Gastroesophageal sphincter (tissue), 4 donors: ENCODE data around the gene PHETA2. TPM values are rescaled to one million over a fixed set of nuclear protein-coding genes. Genes with fewer than 3 reads are reported as not detected.

Experiments
- ATAC-seq: fragments of 150-250 bp; one replicate; pipeline ENCODE4 v1.9.1; 2016; ENCODE audit warnings: mild to moderate bottlenecking, moderate library complexity
- H3K27ac ChIP-seq, 4 donors: fragments of 200-600 bp; sonication (generic) in 3 of 4; 1 replicate in 3 of 4; 2 replicates in 1 of 4; pipeline ENCODE4 v1.5.1; 2016 to 2019
- H3K27me3 ChIP-seq: fragments of 200-600 bp; sonication (generic); one replicate; pipeline ENCODE4 v1.5.1; 2019
- H3K36me3 ChIP-seq, 2 donors: fragments of 200-600 bp; sonication (generic); one replicate each; pipeline ENCODE4 v1.5.1; 2019; ENCODE audit warnings: control low read depth in 1 of 2
- H3K4me1 ChIP-seq, 3 donors: fragments of 200-600 bp; sonication (generic); 1 replicate in 2 of 3; 2 replicates in 1 of 3; pipeline ENCODE4 v1.5.1; 2016 to 2019; ENCODE audit warnings: control low read depth in 2 of 3
- H3K4me3 ChIP-seq, 2 donors: fragments of 200-600 bp; sonication (generic); one replicate each; pipeline ENCODE4 v1.5.1; 2019; ENCODE audit warnings: mild to moderate bottlenecking in 1 of 2, moderate library complexity in 1 of 2
- H3K9me3 ChIP-seq, 3 donors: fragments of 200-600 bp; sonication (generic); one replicate each; pipeline ENCODE4 v1.5.1; 2017 to 2019; ENCODE audit warnings: control low read depth in 2 of 3
- EP300 ChIP-seq: sonication (generic); formaldehyde crosslinking; IDR thresholded peaks from one replicate; pipeline ENCODE4 v1.6.1; 2017; ENCODE audit warnings: antibody characterized with exemption, mild to moderate bottlenecking
- POLR2A ChIP-seq, 2 donors: fragments of 450-650 bp; IDR thresholded peaks; one replicate each; pipeline ENCODE4 v1.6.1; 2017; ENCODE audit warnings: antibody characterized with exemption in 2 of 2, mild to moderate bottlenecking in 2 of 2, moderate library complexity in 1 of 2
- POLR2AphosphoS5 ChIP-seq: sonication (generic); formaldehyde crosslinking; IDR thresholded peaks from one replicate; pipeline ENCODE4 v1.6.1; 2017; ENCODE audit warnings: antibody characterized with exemption
- WGBS, 2 donors: methylation state at CpG; one replicate each; pipeline ENCODE4 v1.1.5; 2018; ENCODE audit warnings: low coverage in 1 of 2; 5-methylcytosine and 5-hydroxymethylcytosine counted together
- total RNA-seq, 4 donors: library from RNA; depleted of rRNA; stranded (reverse); fragments of >200 nt; gene quantifications; one replicate each; pipeline ENCODE4 v1.1.0, GENCODE V29; 2016
- TF ChIP-seq, protein P1 (sequence below), 4 experiments: fragments of 200-600 bp in 2 of 4; fragments of 450-650 bp in 2 of 4; sonication (generic) in 1 of 4; IDR thresholded peaks; one replicate each; pipeline ENCODE4 v1.5.1; 2017 to 2019; ENCODE audit warnings: antibody characterized with exemption in 4 of 4, mild to moderate bottlenecking in 2 of 4, moderate library complexity in 2 of 4

PHETA2 gene
- total RNA-seq, 4 donors from 2014 or later = 19.1 to 32.1 (median 21.1) TPM

DNA sequence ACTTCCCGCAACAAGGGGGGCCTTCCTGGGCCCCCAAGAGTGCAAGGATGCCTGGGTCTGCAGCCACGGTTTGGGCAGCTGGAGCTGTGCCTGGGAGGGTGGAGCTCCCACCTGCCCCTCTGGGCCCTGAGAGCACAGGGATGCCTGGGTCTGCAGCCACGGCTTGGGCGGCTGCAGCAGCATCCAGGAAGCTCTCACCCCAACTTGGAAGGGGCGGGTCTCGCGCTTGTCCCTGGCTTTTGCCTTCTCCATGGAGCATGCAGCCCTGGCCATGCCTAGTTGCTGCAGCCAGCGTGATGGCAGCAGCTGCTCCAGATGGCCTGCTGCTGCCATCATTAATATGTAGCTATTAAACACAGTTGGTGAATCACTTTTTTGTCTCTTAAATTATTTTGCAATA, 38.8 kb upstream of the PHETA2 start:
- WGBS, 2 donors = 80 to 100% methylated on average over 1 to 2 of the region's 8 CpGs
- Histone ChIP-seq H3K4me3 (no peak overlapping the region), H3K36me3 (peaks cover 0 to 6% of the 10 kb centered on the region in 2 donors), H3K9me3 (peaks cover 0 to 6% (median 0%) of the 10 kb centered on the region in 3 donors), H3K27me3 (no peaks in the 10 kb centered on the region), H3K27ac (no peak overlapping the region), H3K4me1 (no peaks in the 10 kb centered on the region)
- TF ChIP-seq, protein P1, sequence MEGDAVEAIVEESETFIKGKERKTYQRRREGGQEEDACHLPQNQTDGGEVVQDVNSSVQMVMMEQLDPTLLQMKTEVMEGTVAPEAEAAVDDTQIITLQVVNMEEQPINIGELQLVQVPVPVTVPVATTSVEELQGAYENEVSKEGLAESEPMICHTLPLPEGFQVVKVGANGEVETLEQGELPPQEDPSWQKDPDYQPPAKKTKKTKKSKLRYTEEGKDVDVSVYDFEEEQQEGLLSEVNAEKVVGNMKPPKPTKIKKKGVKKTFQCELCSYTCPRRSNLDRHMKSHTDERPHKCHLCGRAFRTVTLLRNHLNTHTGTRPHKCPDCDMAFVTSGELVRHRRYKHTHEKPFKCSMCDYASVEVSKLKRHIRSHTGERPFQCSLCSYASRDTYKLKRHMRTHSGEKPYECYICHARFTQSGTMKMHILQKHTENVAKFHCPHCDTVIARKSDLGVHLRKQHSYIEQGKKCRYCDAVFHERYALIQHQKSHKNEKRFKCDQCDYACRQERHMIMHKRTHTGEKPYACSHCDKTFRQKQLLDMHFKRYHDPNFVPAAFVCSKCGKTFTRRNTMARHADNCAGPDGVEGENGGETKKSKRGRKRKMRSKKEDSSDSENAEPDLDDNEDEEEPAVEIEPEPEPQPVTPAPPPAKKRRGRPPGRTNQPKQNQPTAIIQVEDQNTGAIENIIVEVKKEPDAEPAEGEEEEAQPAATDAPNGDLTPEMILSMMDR (IDR thresholded peaks at IDR 0.05) = no peak
- TF ChIP-seq EP300 (no peak), POLR2AphosphoS5 (no peak), POLR2A (IDR thresholded peaks at IDR 0.05) (no peak)
- no peak for ATAC-seq

DNA sequence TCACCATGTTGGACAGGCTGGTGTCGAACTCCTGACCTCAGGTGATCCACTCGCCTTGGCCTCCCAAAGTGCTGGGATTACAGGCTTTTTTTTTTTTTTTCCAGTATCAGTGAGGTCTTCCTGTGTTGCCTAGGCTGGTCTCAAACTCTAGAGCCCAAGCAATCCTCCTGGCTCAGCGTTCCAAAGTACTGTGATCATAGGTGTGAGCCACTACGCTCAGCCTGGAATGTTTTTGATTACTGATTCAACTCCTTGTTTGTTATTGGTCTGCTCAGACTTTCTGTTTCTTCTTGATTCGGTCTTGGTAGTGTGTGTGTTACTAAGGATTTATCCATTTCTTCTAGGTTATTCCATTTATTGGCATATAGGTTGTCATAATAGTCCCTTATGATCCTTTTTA, 34.8 kb upstream of the PHETA2 start:
- 95% methylated on average over 2 to 3 of the region's 5 CpGs for WGBS, 2 donors
- no peaks in the 10 kb centered on the region for H3K27me3 ChIP-seq
- H3K27ac ChIP-seq = no peak overlapping the region
- TF ChIP-seq POLR2A (IDR thresholded peaks at IDR 0.05) (no peak), POLR2AphosphoS5 (no peak), EP300 (no peak)
- TF ChIP-seq, protein P1 (IDR thresholded peaks at IDR 0.05) = no peak
- no peak for ATAC-seq
- peaks cover 0 to 14% of the 10 kb centered on the region in 2 donors for H3K36me3 ChIP-seq
- H3K4me1 ChIP-seq = no peaks in the 10 kb centered on the region
- H3K9me3 ChIP-seq = peaks cover 0 to 6% (median 0%) of the 10 kb centered on the region in 3 donors
- H3K4me3 ChIP-seq = no peak overlapping the region

DNA sequence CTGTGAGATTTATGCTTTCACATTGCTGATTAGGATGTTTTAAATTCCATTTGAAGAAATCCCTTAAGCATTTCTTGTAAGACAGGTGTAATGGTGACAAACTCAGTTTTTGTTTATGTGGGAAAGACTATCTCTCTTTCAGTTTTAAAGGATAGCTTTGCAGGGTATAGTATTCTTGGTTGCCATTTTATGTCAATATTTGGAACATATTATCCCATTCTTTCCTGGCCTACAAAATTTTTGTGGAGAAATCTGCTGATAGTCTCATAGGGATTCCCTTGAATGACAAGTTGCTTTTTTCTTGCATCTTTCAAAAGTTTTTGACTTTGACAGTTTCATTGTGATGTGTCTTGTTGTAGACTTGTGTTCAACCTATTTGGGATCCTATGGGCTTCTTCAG, 32.3 kb upstream of the PHETA2 start:
- ATAC-seq = no peak
- H3K27me3 ChIP-seq = no peaks in the 10 kb centered on the region
- no peaks in the 10 kb centered on the region for H3K4me1 ChIP-seq
- H3K27ac ChIP-seq = no peak overlapping the region
- H3K9me3 ChIP-seq = peaks cover 0 to 6% (median 0%) of the 10 kb centered on the region in 3 donors
- no peak for TF ChIP-seq EP300
- TF ChIP-seq POLR2A (IDR thresholded peaks at IDR 0.05) = no peak
- peaks cover 0 to 16% of the 10 kb centered on the region in 2 donors for H3K36me3 ChIP-seq
- H3K4me3 ChIP-seq = no peak overlapping the region

DNA sequence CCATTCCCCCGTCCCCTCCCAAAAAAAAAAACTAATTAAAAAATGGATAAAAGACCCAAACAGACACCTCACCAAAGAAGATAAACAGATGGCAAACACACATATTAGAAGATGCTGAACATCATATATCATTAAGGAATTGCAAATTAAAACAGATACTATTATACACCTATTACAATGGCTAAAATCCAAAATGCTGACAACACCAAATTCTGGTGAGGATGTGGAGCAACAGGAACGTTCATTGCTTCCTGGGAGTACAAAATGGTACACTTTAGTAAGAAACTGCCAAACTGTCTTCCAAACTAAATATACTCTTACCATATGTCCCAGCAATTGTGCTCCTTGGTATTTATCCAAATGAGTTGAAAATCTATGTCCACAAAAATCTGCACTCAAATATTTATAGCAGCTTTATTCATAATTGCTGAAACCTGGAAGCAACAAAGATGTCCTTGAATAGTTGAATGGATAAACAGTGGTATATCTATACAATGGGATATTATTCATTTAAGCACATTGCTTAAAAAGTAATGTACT, 23.3 kb upstream of the PHETA2 start:
- Histone ChIP-seq H3K4me1 (no peaks in the 10 kb centered on the region), H3K9me3 (no peaks in the 10 kb centered on the region), H3K4me3 (no peak overlapping the region), H3K27ac (no peak overlapping the region), H3K27me3 (no peaks in the 10 kb centered on the region), H3K36me3 (peaks cover 0 to 7% of the 10 kb centered on the region in 2 donors)
- no peak for ATAC-seq
- TF ChIP-seq, protein P1 (IDR thresholded peaks at IDR 0.05) = no peak
- no peak for TF ChIP-seq POLR2AphosphoS5
- no peak for TF ChIP-seq POLR2A (IDR thresholded peaks at IDR 0.05)
- no peak for TF ChIP-seq EP300
- 36 to 52% methylated on average over 1 to 2 of the region's 2 CpGs for WGBS, 2 donors

DNA sequence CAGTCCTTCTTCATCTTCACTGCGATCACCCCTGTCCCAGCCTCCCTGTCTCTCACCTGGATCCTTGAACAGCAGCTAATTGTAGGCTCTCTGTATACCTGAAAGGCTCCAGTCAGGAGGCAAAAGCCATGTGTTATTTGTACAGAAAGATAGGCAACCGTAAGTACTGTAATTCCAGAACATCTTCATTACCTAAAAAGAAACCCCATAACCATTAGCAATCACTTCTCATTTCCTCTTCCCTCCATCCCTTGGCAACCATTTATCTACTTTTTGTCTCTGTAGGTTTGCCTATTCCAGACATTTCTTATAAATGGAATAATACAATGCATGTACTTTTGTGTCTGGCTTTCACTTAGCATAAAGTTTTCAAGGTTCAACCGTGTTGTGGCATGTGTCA, 21.3 kb upstream of the PHETA2 start:
- H3K4me3 ChIP-seq = no peak overlapping the region
- no peaks in the 10 kb centered on the region for H3K4me1 ChIP-seq
- H3K27ac ChIP-seq = no peak overlapping the region
- no peak for ATAC-seq
- peaks cover 0 to 9% (median 0%) of the 10 kb centered on the region in 3 donors for H3K9me3 ChIP-seq
- no peak for TF ChIP-seq POLR2A (IDR thresholded peaks at IDR 0.05)
- H3K27me3 ChIP-seq = no peaks in the 10 kb centered on the region
- WGBS, 2 donors = 64 to 73% methylated on average over 2 to 3 of the region's 3 CpGs
- peaks cover 0 to 7% of the 10 kb centered on the region in 2 donors for H3K36me3 ChIP-seq

DNA sequence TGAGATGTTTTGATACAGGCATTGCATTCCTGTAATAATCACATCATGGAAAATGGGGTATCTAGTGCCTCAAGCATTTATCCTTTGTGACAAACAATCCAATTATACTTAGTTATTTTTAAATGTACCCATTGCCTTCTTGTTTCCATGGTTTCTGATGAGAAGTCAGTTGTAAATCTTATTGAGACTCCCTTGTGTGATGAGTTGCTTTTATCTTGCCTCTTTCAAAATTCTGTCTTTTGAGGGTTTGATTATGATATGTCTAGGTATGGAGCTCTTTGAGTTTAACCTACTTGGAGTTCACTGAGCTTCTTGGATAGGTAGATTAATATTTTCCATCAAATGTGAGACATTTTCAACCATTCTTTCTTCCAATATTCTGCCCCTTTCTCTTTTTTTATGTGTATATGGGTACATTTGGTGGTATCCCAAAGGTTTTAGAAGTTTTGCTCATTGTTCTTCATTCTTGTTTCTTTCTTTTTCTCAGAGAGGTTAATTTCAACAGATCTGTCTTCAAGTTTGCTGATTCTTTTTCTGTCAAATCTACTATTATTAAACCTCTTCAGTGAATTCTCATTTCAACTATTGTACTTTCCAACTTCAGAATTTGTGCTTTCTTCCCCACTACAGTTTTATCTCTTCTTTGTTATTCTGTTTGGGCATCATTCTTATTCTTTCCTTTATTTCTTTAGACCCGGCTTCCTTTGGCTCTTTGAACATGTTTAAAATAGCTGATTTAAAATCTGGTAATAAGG, 17.1 kb upstream of the PHETA2 start:
- no peak overlapping the region for H3K27ac ChIP-seq
- no peaks in the 10 kb centered on the region for H3K27me3 ChIP-seq
- peaks cover 0 to 47% of the 10 kb centered on the region in 2 donors for H3K36me3 ChIP-seq
- no peak overlapping the region for H3K4me3 ChIP-seq
- TF ChIP-seq POLR2AphosphoS5 (no peak), POLR2A (IDR thresholded peaks at IDR 0.05) (no peak), EP300 (no peak)
- TF ChIP-seq, protein P1 (IDR thresholded peaks at IDR 0.05) = no peak
- H3K4me1 ChIP-seq = no peaks in the 10 kb centered on the region
- ATAC-seq = no peak
- 86% methylated on average over 1 of the region's 1 CpG; no CpG with 5 or more reads in 1 of the 2 donors for WGBS, 2 donors
- peaks cover 0 to 9% (median 0%) of the 10 kb centered on the region in 3 donors for H3K9me3 ChIP-seq
